SU-DHL-6 (cell line): Measurements from ENCODE around the gene DCT.

Source experiments
- EZH2phosphoT487 ChIP-seq: fragments of 200-600 bp; sonication (generic), shearing (Covaris generic); conservative IDR thresholded peaks from 2 replicates; pipeline ENCODE4 v1.6.1; 2018; ENCODE audit warnings: mild to moderate bottlenecking, antibody characterized with exemption, low read length, moderate library complexity, mixed read lengths
- TF ChIP-seq, protein P1 (sequence below): fragments of 200-600 bp; sonication (generic); IDR thresholded peaks from one replicate; pipeline ENCODE4 v1.5.1; 2017; ENCODE audit warnings: antibody characterized with exemption, mild to moderate bottlenecking, low read length, moderate library complexity; ENCODE audit not compliant: insufficient read depth, poor library complexity, severe bottlenecking

GRCh38 chr13:94414708-94415107 is 64.8 kb downstream of the DCT start:
- TF ChIP-seq, protein P1, sequence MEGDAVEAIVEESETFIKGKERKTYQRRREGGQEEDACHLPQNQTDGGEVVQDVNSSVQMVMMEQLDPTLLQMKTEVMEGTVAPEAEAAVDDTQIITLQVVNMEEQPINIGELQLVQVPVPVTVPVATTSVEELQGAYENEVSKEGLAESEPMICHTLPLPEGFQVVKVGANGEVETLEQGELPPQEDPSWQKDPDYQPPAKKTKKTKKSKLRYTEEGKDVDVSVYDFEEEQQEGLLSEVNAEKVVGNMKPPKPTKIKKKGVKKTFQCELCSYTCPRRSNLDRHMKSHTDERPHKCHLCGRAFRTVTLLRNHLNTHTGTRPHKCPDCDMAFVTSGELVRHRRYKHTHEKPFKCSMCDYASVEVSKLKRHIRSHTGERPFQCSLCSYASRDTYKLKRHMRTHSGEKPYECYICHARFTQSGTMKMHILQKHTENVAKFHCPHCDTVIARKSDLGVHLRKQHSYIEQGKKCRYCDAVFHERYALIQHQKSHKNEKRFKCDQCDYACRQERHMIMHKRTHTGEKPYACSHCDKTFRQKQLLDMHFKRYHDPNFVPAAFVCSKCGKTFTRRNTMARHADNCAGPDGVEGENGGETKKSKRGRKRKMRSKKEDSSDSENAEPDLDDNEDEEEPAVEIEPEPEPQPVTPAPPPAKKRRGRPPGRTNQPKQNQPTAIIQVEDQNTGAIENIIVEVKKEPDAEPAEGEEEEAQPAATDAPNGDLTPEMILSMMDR = no peak
- no peak for TF ChIP-seq EZH2phosphoT487
